Measurements from ENCODE around the gene LHPP. TPM values are rescaled to one million over a fixed set of nuclear protein-coding genes. Genes with fewer than 3 reads are reported as not detected.

LHPP gene
- total and polyA plus RNA-seq, 10 of the 15 experiments (the other 5 are each of a cell fraction or from before 2014, with no cell fraction given), result 0.79 to 9.8 (median 6.7) TPM

- CTCF ChIA-PET, result no interaction called here
- H3K4me3 ChIP-seq, result no peak overlapping the region
- H3K4me2 ChIP-seq (ENCODE audit: control insufficient read depth, insufficient read depth), result no peak overlapping the region
- no peaks in the 10 kb centered on the region for H3K9me3 ChIP-seq (replicated peaks; ENCODE audit: control insufficient read depth, insufficient read depth, low read length)
- TF ChIP-seq NR2F1 (conservative IDR thresholded peaks at IDR 0.05) (no peak), LARP7 (IDR thresholded peaks at IDR 0.05) (no peak), EP300 (IDR thresholded peaks at IDR 0.05; ENCODE audit: borderline replicate concordance in 1 of 2, control insufficient read depth in 1 of 2, low read depth in 2 of 2, low read length in 2 of 2) (no peak), BACH1 (IDR thresholded peaks at IDR 0.05; ENCODE audit: borderline replicate concordance) (no peak), BCL11A (IDR thresholded peaks at IDR 0.05; ENCODE audit: low read depth, low read length) (no peak), CHD4 (IDR thresholded peaks at IDR 0.05) (no peak), DPF2 (IDR thresholded peaks at IDR 0.05) (no peak), JUND (IDR thresholded peaks at IDR 0.05; ENCODE audit: low read depth, low read length) (no peak), TAF1 (IDR thresholded peaks at IDR 0.05; ENCODE audit: borderline replicate concordance, low read depth, low read length) (no peak)
- no peaks in the 10 kb centered on the region for H3K79me2 ChIP-seq (ENCODE audit: control insufficient read depth, insufficient read depth, low read length)
- in situ Hi-C loops (cut with MboI), result no loop called here
- no peak overlapping the region for H3K9ac ChIP-seq (ENCODE audit: control insufficient read depth, insufficient read depth, low read length)
- no peaks in the 10 kb centered on the region for H4K20me1 ChIP-seq (ENCODE audit: control insufficient read depth, insufficient read depth)
- peaks cover 17 to 20% of the 10 kb centered on the region in 2 experiments for H3K27me3 ChIP-seq (replicated peaks in 1 of 2; ENCODE audit: control insufficient read depth in 2 of 2, insufficient read depth in 2 of 2, low read length in 1 of 2)
- H3K36me3 ChIP-seq (ENCODE audit: control insufficient read depth in 2 of 2, insufficient read depth in 2 of 2, low read length in 1 of 2), result no peaks in the 10 kb centered on the region
- H3K27ac ChIP-seq (ENCODE audit: control insufficient read depth, insufficient read depth), result no peak overlapping the region
- H2AFZ ChIP-seq (ENCODE audit: control insufficient read depth, low read depth, low read length), result no peak overlapping the region
- DNase-seq (ENCODE audit: low read depth, low spot score), result no peak
- POLR2A ChIA-PET, result no interaction called here
- no peaks in the 10 kb centered on the region for H3K4me1 ChIP-seq (ENCODE audit: control insufficient read depth, insufficient read depth, low read length)
- no TSS peak for BruUV-seq (replicated peaks)
- no peak for ATAC-seq
- intact Hi-C loops (cut with micrococcal nuclease; ENCODE audit: unreplicated experiment), result no loop called here
- RAD21 ChIA-PET (ENCODE audit: unreplicated experiment), result no interaction called here
- FAIRE-seq, result no peak
- SMC1A ChIA-PET (ENCODE audit: uncharacterized antibody, unreplicated experiment), result no interaction called here
- WGBS (ENCODE audit: insufficient coverage, insufficient replicate concordance, low lambda C conversion rate, missing lambda C conversion rate), result 33% methylated on average over 6 of the region's 6 CpGs
Measured at GRCh38 chr10:124451276-124451675, 10.3 kb upstream of the LHPP start.

DNA sequence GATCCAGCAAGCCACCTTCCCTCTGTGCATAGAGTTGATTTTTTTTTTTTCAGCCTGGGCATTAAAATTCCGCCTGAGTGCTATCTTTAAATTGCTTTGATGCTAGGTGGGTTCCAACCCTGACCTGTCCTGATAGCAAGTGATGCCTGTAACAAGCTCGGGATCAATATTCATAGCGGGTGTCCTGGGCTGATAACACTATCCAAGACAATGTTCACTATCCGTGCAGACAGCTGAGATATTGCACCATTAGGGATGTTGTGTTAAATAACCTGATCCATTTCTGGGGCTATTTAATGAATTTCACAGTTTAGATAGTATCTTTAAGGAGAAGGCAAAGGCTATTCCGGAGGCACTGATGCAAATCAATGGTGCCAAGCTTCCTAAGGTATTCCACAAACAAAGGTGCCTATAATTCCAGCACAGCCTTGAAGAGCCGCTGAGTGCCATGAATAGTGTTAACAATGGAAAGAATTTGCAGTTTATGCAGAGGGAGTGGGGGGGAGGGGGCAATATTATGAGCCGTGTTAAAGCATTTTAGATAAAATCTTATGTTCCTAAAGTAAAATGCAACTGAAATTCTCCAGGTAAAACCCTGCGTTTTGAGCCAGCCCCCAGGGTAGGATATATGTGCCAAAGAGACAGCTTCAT, 7.5 kb upstream of the LHPP start:
- no peak overlapping the region for H2AFZ ChIP-seq (ENCODE audit: control insufficient read depth, low read depth, low read length)

More for the DNA sequence above, 7.5 kb upstream of the LHPP start:
- DNase-seq (ENCODE audit: low read depth, low spot score), result no peak
- no peak overlapping the region for H3K27ac ChIP-seq (ENCODE audit: control insufficient read depth, insufficient read depth)
- BruUV-seq (replicated peaks), result no TSS peak
- TF ChIP-seq CREM (IDR thresholded peaks at IDR 0.05; ENCODE audit: low read depth) (no peak), BCL11A (IDR thresholded peaks at IDR 0.05; ENCODE audit: low read depth, low read length) (no peak), IRF4 (IDR thresholded peaks at IDR 0.05; ENCODE audit: low read depth, low read length) (no peak), SRF (IDR thresholded peaks at IDR 0.05; ENCODE audit: low read depth in 2 of 2, low read length in 2 of 2) (no peak), USF2 (IDR thresholded peaks at IDR 0.05; ENCODE audit: borderline replicate concordance, low read depth, low read length) (no peak), POU2F2 (IDR thresholded peaks at IDR 0.05; ENCODE audit: borderline replicate concordance, low read depth, low read length) (no peak), MTA2 (IDR thresholded peaks at IDR 0.05; ENCODE audit: low read depth) (no peak), ZNF622 (IDR thresholded peaks at IDR 0.05) (no peak), NR2C2 (IDR thresholded peaks at IDR 0.05; ENCODE audit: borderline replicate concordance, control insufficient read depth, insufficient read length, low read depth) (no peak), NFYA (IDR thresholded peaks at IDR 0.05; ENCODE audit: borderline replicate concordance, low read depth, low read length) (no peak)
- ATAC-seq, result no peak
- no peak overlapping the region for H3K4me3 ChIP-seq
- SMC1A ChIA-PET (ENCODE audit: uncharacterized antibody, unreplicated experiment), result no interaction called here
- no peak for FAIRE-seq
- H4K20me1 ChIP-seq (ENCODE audit: control insufficient read depth, insufficient read depth), result no peaks in the 10 kb centered on the region
- H3K4me2 ChIP-seq (ENCODE audit: control insufficient read depth, insufficient read depth), result no peak overlapping the region
- no peak overlapping the region for H3K9ac ChIP-seq (ENCODE audit: control insufficient read depth, insufficient read depth, low read length)
- POLR2A ChIA-PET, result no interaction called here
- intact Hi-C loops (cut with micrococcal nuclease; ENCODE audit: unreplicated experiment), result no loop called here
- 29% methylated on average over 8 of the region's 8 CpGs for WGBS (ENCODE audit: insufficient coverage, insufficient replicate concordance, low lambda C conversion rate, missing lambda C conversion rate)
- in situ Hi-C loops (cut with MboI), result no loop called here
- H3K27me3 ChIP-seq (replicated peaks in 1 of 2; ENCODE audit: control insufficient read depth in 2 of 2, insufficient read depth in 2 of 2, low read length in 1 of 2), result peaks cover 6 to 12% of the 10 kb centered on the region in 2 experiments; a peak in 3 of 4 replicates
- CTCF ChIA-PET, result no interaction called here
- H3K4me1 ChIP-seq (ENCODE audit: control insufficient read depth, insufficient read depth, low read length), result no peaks in the 10 kb centered on the region
- H3K9me3 ChIP-seq (replicated peaks; ENCODE audit: control insufficient read depth, insufficient read depth, low read length), result no peaks in the 10 kb centered on the region
- RAD21 ChIA-PET (ENCODE audit: unreplicated experiment), result no interaction called here
- H3K36me3 ChIP-seq (ENCODE audit: control insufficient read depth in 2 of 2, insufficient read depth in 2 of 2, low read length in 1 of 2), result no peaks in the 10 kb centered on the region
- H3K79me2 ChIP-seq (ENCODE audit: control insufficient read depth, insufficient read depth, low read length), result no peaks in the 10 kb centered on the region
